Measurements from ENCODE around the gene NACA2.

GRCh38 chr17:61619953-61620352 lies 28.9 kb upstream of the NACA2 start:
- no peak for TF ChIP-seq GATA3 (IDR thresholded peaks at IDR 0.05; ENCODE audit: low read depth, low read length)
- TF ChIP-seq GATA2 (IDR thresholded peaks at IDR 0.05; ENCODE audit: low read depth, low read length), result no peak
